GM23338 (cell line): ENCODE data around the gene AMZ1. TPM values are rescaled to one million over a fixed set of nuclear protein-coding genes. Genes with fewer than 3 reads are reported as not detected.

ENCODE experiments used
- ATAC-seq: fragments of 200-7000 bp; cut with Tn5 transposase; 3 replicates; pipeline ENCODE4 v1.9.1; 2020
- DNase-seq: peaks from one replicate; pipeline ENCODE4 v3.0.0-alpha.2; 2015; ENCODE audit warnings: low spot score
- H2AFZ ChIP-seq: fragments of 200-600 bp; sonication (generic); 2 replicates; pipeline ENCODE4 v1.8.0; 2016; ENCODE audit warnings: antibody characterized with exemption, mild to moderate bottlenecking, moderate library complexity
- H3F3A ChIP-seq: fragments of 200-600 bp; sonication (generic); replicated peaks from 2 replicates; pipeline ENCODE4 v1.8.0; 2017; ENCODE audit warnings: antibody characterized with exemption, mixed run types, low read depth
- H3K27ac ChIP-seq: fragments of 200-600 bp; sonication (generic); 2 replicates; pipeline ENCODE4 v1.6.1; 2016; ENCODE audit warnings: low read depth
- H3K27me3 ChIP-seq: fragments of 200-600 bp; sonication (generic); 2 replicates; pipeline ENCODE4 v1.8.0; 2016; ENCODE audit warnings: mild to moderate bottlenecking, mixed run types, moderate library complexity; ENCODE audit not compliant: insufficient read depth
- H3K36me3 ChIP-seq: fragments of 200-600 bp; sonication (generic); 2 replicates; pipeline ENCODE4 v1.8.0; 2016; ENCODE audit warnings: mild to moderate bottlenecking; ENCODE audit not compliant: insufficient read depth
- H3K4me1 ChIP-seq: fragments of 200-600 bp; sonication (generic); 2 replicates; pipeline ENCODE4 v1.8.0; 2016; ENCODE audit warnings: mild to moderate bottlenecking, moderate library complexity; ENCODE audit not compliant: insufficient read depth
- H3K4me2 ChIP-seq: fragments of 200-600 bp; sonication (generic); 2 replicates; pipeline ENCODE4 v1.7.1; 2017; ENCODE audit warnings: mixed run types
- H3K4me3 ChIP-seq: fragments of 200-600 bp; sonication (generic); 2 replicates; pipeline ENCODE4 v1.6.1; 2016; ENCODE audit warnings: mixed run types
- H3K79me2 ChIP-seq: fragments of 200-600 bp; sonication (generic); replicated peaks from 2 replicates; pipeline ENCODE4 v1.8.0; 2017; ENCODE audit warnings: mild to moderate bottlenecking; ENCODE audit not compliant: insufficient read depth
- H3K9me2 ChIP-seq: fragments of 200-600 bp; sonication (generic); 2 replicates; pipeline ENCODE4 v1.8.0; 2017; ENCODE audit not compliant: insufficient read depth
- H4K20me1 ChIP-seq: fragments of 200-600 bp; sonication (generic); replicated peaks from 2 replicates; pipeline ENCODE4 v1.8.0; 2017; ENCODE audit warnings: mild to moderate bottlenecking; ENCODE audit not compliant: insufficient read depth
- H3K27ac Mint-ChIP-seq: 2 replicates; pipeline ENCODE4 v1.8.0; 2020; ENCODE audit warnings: inconsistent platforms, mild to moderate bottlenecking, moderate library complexity, mixed read lengths
- H3K27me3 Mint-ChIP-seq: 3 replicates; pipeline ENCODE4 v1.8.0; 2022; ENCODE audit warnings: low read depth, mild to moderate bottlenecking, moderate library complexity, mixed read lengths, inconsistent platforms; ENCODE audit not compliant: insufficient read depth, poor library complexity
- H3K36me3 Mint-ChIP-seq: 3 replicates; pipeline ENCODE4 v1.8.0; 2021; ENCODE audit warnings: low read depth, mild to moderate bottlenecking, inconsistent platforms, moderate library complexity, mixed read lengths
- H3K4me1 Mint-ChIP-seq: 3 replicates; pipeline ENCODE4 v1.8.0; 2020; ENCODE audit warnings: mild to moderate bottlenecking, inconsistent platforms, mixed read lengths
- H3K4me3 Mint-ChIP-seq: 3 replicates; pipeline ENCODE4 v1.8.0; 2021; ENCODE audit warnings: moderate library complexity, mild to moderate bottlenecking, inconsistent platforms, mixed read lengths
- H3K9me3 Mint-ChIP-seq: 3 replicates; pipeline ENCODE4 v1.8.0; 2020; ENCODE audit warnings: moderate library complexity, mild to moderate bottlenecking, inconsistent platforms, mixed read lengths
- CREB1 ChIP-seq: fragments of 250-450 bp; sonication (Bioruptor Pico); IDR thresholded peaks from 2 replicates; pipeline ENCODE4 v1.5.0; 2020; ENCODE audit warnings: low read depth, mild to moderate bottlenecking, moderate library complexity
- EZH2 ChIP-seq: fragments of 200-600 bp; sonication (generic); IDR thresholded peaks from one replicate; pipeline ENCODE4 v1.8.0; 2017; ENCODE audit warnings: antibody characterized with exemption, mild to moderate bottlenecking, low read depth; ENCODE audit not compliant: unreplicated experiment
- EZH2phosphoT487 ChIP-seq: fragments of 200-600 bp; sonication (generic); IDR thresholded peaks from one replicate; pipeline ENCODE4 v1.8.1; 2018; ENCODE audit warnings: antibody characterized with exemption; ENCODE audit not compliant: unreplicated experiment
- JUNB ChIP-seq: IDR thresholded peaks from one replicate; pipeline ENCODE4 v1.6.1; 2016; ENCODE audit warnings: antibody characterized with exemption; ENCODE audit not compliant: unreplicated experiment
- NANOG ChIP-seq: IDR thresholded peaks from 2 replicates; pipeline ENCODE4 v1.6.1; 2016; ENCODE audit warnings: antibody characterized with exemption, borderline replicate concordance
- POLR2AphosphoS5 ChIP-seq: IDR thresholded peaks from 2 replicates; pipeline ENCODE4 v1.6.1; 2016; ENCODE audit warnings: antibody characterized with exemption, low read depth
- STAT1 ChIP-seq: IDR thresholded peaks from one replicate; pipeline ENCODE4 v1.6.1; 2016; ENCODE audit warnings: antibody characterized with exemption; ENCODE audit not compliant: unreplicated experiment
- ZNF114 ChIP-seq: fragments of 250-450 bp; sonication (Bioruptor Pico); IDR thresholded peaks from 2 replicates; pipeline ENCODE4 v1.5.0; 2020; ENCODE audit warnings: mild to moderate bottlenecking, moderate library complexity
- ZNF331 ChIP-seq: fragments of 250-450 bp; sonication (Bioruptor Pico); IDR thresholded peaks from 2 replicates; pipeline ENCODE4 v1.5.0; 2020; ENCODE audit warnings: low read depth, mild to moderate bottlenecking, moderate library complexity
- polyA plus RNA-seq: library from polyadenylated mRNA; unstranded; fragments of >200 nt; fragmentation: Nextera tagmentation; extraction: Ambion mirVana; gene quantifications from 2 replicates; pipeline ENCODE4 v1.2.1, GENCODE V29; 2016
- total RNA-seq: library from RNA; depleted of rRNA; stranded (reverse); fragments of >200 nt; shearing (Covaris generic); gene quantifications from 2 replicates; pipeline ENCODE4 v1.2.3, GENCODE V29; 2014
- TF ChIP-seq, protein P1 (sequence below), 2 experiments: fragments of 200-600 bp in 1 of 2; sonication (generic) in 1 of 2; conservative IDR thresholded peaks; 2 replicates each; pipeline versions ENCODE4 v1.5.1 to v1.6.1; 2016 to 2017; ENCODE audit warnings: antibody characterized with exemption in 2 of 2, low read depth in 2 of 2, mild to moderate bottlenecking in 2 of 2, moderate library complexity in 1 of 2
- TF ChIP-seq, protein P2 (sequence below): fragments of 250-450 bp; sonication (Bioruptor Pico); IDR thresholded peaks from 2 replicates; pipeline ENCODE4 v1.5.0; 2020; ENCODE audit warnings: mild to moderate bottlenecking, moderate library complexity
- TF ChIP-seq, protein P3 (sequence below): IDR thresholded peaks from one replicate; pipeline ENCODE4 v1.6.1; 2018; ENCODE audit warnings: antibody characterized with exemption; ENCODE audit not compliant: unreplicated experiment
- TF ChIP-seq, protein P4 (sequence below): IDR thresholded peaks from 2 replicates; pipeline ENCODE4 v1.6.1; 2016; ENCODE audit warnings: antibody characterized with exemption

The AMZ1 gene
- total and polyA plus RNA-seq, 2 experiments from 2014 or later: 0.73 to 4.5 TPM

DNA sequence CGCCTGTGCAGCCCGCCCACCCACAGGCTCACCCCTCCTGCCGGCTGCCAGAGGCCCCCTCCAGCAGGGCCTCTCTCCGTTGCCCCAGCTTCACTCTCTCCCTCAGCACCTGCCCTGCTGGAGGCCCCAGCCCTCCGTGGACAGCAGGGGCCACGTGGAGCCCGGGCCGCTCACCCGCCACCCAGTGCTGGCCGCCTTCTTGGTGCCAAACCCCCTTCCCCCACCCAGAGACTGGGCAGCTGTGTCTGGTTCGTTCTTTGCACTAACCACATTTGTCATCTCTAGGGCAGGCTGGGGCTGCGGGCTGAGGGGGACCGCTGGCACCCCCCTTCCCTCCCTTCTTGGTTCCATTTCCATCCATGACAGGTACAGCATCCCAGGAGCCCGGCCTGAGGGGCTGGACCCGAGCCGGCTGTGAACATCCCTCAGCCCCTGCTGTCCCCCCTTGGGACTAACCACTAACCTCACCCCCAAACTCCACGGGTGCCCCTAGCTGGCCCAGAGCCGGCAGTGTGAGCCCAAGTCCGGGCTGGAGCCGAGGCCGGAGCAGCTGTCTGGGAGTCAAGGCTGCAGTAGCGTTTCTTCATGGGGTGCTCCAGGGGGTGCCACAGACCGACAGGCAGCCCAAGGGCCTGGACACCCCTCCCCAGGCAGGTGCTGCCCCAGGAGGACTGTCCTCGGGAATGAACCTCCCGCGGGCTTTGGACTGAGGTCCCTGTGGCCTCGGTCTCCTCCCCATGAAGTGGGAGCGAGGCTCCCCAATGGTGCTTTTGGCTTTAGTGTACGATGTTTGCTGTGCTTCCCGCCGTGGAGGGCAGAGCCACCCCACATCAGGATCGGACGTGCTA lies 25.5 kb upstream of the AMZ1 start:
- Mint-ChIP-seq H3K36me3 (peaks cover 4% of the 10 kb centered on the region), H3K27me3 (peaks cover 17% of the 10 kb centered on the region), H3K9me3 (peaks cover 4% of the 10 kb centered on the region; the same call in 1 of the 3 replicates), H3K4me1 (peaks cover 9% of the 10 kb centered on the region; the same call in 2 of the 3 replicates), H3K4me3 (no peak overlapping the region), H3K27ac (no peak overlapping the region)
- no peaks in the 10 kb centered on the region for H3K36me3 ChIP-seq
- no peak overlapping the region for H2AFZ ChIP-seq
- H3K27ac ChIP-seq: 0 out of 2 replicates have a peak overlapping the region, but pooled peaks have one; percentile 55
- TF ChIP-seq, protein P1, sequence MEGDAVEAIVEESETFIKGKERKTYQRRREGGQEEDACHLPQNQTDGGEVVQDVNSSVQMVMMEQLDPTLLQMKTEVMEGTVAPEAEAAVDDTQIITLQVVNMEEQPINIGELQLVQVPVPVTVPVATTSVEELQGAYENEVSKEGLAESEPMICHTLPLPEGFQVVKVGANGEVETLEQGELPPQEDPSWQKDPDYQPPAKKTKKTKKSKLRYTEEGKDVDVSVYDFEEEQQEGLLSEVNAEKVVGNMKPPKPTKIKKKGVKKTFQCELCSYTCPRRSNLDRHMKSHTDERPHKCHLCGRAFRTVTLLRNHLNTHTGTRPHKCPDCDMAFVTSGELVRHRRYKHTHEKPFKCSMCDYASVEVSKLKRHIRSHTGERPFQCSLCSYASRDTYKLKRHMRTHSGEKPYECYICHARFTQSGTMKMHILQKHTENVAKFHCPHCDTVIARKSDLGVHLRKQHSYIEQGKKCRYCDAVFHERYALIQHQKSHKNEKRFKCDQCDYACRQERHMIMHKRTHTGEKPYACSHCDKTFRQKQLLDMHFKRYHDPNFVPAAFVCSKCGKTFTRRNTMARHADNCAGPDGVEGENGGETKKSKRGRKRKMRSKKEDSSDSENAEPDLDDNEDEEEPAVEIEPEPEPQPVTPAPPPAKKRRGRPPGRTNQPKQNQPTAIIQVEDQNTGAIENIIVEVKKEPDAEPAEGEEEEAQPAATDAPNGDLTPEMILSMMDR (conservative IDR thresholded peaks at IDR 0.05; ENCODE audit: low read depth in 2 of 2): no peak
- no peak for TF ChIP-seq EZH2
- no peak; the same call in none of the 2 replicates for TF ChIP-seq POLR2AphosphoS5
- no peak for TF ChIP-seq STAT1
- TF ChIP-seq, protein P2, sequence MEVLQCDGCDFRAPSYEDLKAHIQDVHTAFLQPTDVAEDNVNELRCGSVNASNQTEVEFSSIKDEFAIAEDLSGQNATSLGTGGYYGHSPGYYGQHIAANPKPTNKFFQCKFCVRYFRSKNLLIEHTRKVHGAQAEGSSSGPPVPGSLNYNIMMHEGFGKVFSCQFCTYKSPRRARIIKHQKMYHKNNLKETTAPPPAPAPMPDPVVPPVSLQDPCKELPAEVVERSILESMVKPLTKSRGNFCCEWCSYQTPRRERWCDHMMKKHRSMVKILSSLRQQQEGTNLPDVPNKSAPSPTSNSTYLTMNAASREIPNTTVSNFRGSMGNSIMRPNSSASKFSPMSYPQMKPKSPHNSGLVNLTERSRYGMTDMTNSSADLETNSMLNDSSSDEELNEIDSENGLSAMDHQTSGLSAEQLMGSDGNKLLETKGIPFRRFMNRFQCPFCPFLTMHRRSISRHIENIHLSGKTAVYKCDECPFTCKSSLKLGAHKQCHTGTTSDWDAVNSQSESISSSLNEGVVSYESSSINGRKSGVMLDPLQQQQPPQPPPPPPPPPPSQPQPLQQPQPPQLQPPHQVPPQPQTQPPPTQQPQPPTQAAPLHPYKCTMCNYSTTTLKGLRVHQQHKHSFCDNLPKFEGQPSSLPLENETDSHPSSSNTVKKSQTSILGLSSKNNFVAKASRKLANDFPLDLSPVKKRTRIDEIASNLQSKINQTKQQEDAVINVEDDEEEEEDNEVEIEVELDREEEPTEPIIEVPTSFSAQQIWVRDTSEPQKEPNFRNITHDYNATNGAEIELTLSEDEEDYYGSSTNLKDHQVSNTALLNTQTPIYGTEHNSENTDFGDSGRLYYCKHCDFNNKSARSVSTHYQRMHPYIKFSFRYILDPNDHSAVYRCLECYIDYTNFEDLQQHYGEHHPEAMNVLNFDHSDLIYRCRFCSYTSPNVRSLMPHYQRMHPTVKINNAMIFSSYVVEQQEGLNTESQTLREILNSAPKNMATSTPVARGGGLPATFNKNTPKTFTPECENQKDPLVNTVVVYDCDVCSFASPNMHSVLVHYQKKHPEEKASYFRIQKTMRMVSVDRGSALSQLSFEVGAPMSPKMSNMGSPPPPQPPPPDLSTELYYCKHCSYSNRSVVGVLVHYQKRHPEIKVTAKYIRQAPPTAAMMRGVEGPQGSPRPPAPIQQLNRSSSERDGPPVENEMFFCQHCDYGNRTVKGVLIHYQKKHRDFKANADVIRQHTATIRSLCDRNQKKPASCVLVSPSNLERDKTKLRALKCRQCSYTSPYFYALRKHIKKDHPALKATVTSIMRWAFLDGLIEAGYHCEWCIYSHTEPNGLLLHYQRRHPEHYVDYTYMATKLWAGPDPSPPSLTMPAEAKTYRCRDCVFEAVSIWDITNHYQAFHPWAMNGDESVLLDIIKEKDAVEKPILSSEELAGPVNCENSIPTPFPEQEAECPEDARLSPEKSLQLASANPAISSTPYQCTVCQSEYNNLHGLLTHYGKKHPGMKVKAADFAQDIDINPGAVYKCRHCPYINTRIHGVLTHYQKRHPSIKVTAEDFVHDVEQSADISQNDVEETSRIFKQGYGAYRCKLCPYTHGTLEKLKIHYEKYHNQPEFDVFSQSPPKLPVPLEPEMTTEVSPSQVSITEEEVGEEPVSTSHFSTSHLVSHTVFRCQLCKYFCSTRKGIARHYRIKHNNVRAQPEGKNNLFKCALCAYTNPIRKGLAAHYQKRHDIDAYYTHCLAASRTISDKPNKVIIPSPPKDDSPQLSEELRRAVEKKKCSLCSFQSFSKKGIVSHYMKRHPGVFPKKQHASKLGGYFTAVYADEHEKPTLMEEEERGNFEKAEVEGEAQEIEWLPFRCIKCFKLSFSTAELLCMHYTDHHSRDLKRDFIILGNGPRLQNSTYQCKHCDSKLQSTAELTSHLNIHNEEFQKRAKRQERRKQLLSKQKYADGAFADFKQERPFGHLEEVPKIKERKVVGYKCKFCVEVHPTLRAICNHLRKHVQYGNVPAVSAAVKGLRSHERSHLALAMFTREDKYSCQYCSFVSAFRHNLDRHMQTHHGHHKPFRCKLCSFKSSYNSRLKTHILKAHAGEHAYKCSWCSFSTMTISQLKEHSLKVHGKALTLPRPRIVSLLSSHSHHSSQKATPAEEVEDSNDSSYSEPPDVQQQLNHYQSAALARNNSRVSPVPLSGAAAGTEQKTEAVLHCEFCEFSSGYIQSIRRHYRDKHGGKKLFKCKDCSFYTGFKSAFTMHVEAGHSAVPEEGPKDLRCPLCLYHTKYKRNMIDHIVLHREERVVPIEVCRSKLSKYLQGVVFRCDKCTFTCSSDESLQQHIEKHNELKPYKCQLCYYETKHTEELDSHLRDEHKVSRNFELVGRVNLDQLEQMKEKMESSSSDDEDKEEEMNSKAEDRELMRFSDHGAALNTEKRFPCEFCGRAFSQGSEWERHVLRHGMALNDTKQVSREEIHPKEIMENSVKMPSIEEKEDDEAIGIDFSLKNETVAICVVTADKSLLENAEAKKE (CRISPR knock-in tag): no peak
- TF ChIP-seq JUNB: no peak
- no peak for TF ChIP-seq NANOG
- TF ChIP-seq, protein P3, sequence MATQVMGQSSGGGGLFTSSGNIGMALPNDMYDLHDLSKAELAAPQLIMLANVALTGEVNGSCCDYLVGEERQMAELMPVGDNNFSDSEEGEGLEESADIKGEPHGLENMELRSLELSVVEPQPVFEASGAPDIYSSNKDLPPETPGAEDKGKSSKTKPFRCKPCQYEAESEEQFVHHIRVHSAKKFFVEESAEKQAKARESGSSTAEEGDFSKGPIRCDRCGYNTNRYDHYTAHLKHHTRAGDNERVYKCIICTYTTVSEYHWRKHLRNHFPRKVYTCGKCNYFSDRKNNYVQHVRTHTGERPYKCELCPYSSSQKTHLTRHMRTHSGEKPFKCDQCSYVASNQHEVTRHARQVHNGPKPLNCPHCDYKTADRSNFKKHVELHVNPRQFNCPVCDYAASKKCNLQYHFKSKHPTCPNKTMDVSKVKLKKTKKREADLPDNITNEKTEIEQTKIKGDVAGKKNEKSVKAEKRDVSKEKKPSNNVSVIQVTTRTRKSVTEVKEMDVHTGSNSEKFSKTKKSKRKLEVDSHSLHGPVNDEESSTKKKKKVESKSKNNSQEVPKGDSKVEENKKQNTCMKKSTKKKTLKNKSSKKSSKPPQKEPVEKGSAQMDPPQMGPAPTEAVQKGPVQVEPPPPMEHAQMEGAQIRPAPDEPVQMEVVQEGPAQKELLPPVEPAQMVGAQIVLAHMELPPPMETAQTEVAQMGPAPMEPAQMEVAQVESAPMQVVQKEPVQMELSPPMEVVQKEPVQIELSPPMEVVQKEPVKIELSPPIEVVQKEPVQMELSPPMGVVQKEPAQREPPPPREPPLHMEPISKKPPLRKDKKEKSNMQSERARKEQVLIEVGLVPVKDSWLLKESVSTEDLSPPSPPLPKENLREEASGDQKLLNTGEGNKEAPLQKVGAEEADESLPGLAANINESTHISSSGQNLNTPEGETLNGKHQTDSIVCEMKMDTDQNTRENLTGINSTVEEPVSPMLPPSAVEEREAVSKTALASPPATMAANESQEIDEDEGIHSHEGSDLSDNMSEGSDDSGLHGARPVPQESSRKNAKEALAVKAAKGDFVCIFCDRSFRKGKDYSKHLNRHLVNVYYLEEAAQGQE: no peak
- no peak for TF ChIP-seq EZH2phosphoT487
- no peak for TF ChIP-seq ZNF114
- TF ChIP-seq CREB1 (CRISPR knock-in tag): no peak
- TF ChIP-seq ZNF331 (CRISPR knock-in tag): no peak
- TF ChIP-seq, protein P4, sequence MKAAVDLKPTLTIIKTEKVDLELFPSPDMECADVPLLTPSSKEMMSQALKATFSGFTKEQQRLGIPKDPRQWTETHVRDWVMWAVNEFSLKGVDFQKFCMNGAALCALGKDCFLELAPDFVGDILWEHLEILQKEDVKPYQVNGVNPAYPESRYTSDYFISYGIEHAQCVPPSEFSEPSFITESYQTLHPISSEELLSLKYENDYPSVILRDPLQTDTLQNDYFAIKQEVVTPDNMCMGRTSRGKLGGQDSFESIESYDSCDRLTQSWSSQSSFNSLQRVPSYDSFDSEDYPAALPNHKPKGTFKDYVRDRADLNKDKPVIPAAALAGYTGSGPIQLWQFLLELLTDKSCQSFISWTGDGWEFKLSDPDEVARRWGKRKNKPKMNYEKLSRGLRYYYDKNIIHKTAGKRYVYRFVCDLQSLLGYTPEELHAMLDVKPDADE: no peak
- H3K4me2 ChIP-seq: no peak overlapping the region
- H3K79me2 ChIP-seq: no peaks in the 10 kb centered on the region
- ATAC-seq: no peak
- no peaks in the 10 kb centered on the region; the same call in 1 of the 2 replicates for H3K4me1 ChIP-seq
- H3K9me2 ChIP-seq: no peaks in the 10 kb centered on the region
- no peaks in the 10 kb centered on the region for H3K27me3 ChIP-seq
- H3K4me3 ChIP-seq: no peak overlapping the region
- DNase-seq: no peak
- H3F3A ChIP-seq: no peaks in the 10 kb centered on the region
- H4K20me1 ChIP-seq: no peaks in the 10 kb centered on the region; the same call in 1 of the 2 replicates
